Left hindlimb (tissue), 1 donor: ENCODE results near the gene TOX2.

Source experiments
- DNase-seq: peaks from one replicate; pipeline ENCODE4 v3.0.0-alpha.2; 2018

TOX2 gene

GRCh38 chr20:44005661-44006060 lies 91.0 kb downstream of the TOX2 start:
- DNase-seq, result no peak

GRCh38 chr20:44006126-44006525 lies 91.5 kb downstream of the TOX2 start:
- no peak for DNase-seq

GRCh38 chr20:44006578-44006977 lies 91.9 kb downstream of the TOX2 start:
- DNase-seq, result no peak

GRCh38 chr20:44008806-44009678 lies 94.4 kb downstream of the TOX2 start:
- no peak for DNase-seq

GRCh38 chr20:44009679-44009992 lies 95.0 kb downstream of the TOX2 start:
- DNase-seq, result no peak

- no peak for DNase-seq
Observed at GRCh38 chr20:44010162-44010704, 95.6 kb downstream of the TOX2 start.

GRCh38 chr20:44011251-44011940 lies 96.7 kb downstream of the TOX2 start:
- no peak for DNase-seq

GRCh38 chr20:44012466-44013226 lies 98.0 kb downstream of the TOX2 start:
- no peak for DNase-seq

GRCh38 chr20:44014807-44015732 lies 100.4 kb downstream of the TOX2 start:
- DNase-seq, result no peak

GRCh38 chr20:44015733-44016103 lies 101.1 kb downstream of the TOX2 start:
- no peak for DNase-seq

- DNase-seq, result no peak
Observed at GRCh38 chr20:44016525-44016924, 101.9 kb downstream of the TOX2 start.

GRCh38 chr20:44017211-44017610 lies 102.6 kb downstream of the TOX2 start:
- DNase-seq, result no peak

- DNase-seq, result no peak
Observed at GRCh38 chr20:44017905-44018258, 103.2 kb downstream of the TOX2 start.

GRCh38 chr20:44018259-44018941 lies 103.7 kb downstream of the TOX2 start:
- peak; percentile 67 for DNase-seq

- no peak for DNase-seq
Observed at GRCh38 chr20:44018942-44019637, 104.4 kb downstream of the TOX2 start.

GRCh38 chr20:44019638-44020335 lies 105.1 kb downstream of the TOX2 start:
- no peak for DNase-seq

- DNase-seq, result no peak
Observed at GRCh38 chr20:44020406-44021148, 105.9 kb downstream of the TOX2 start.

- DNase-seq, result no peak
Observed at GRCh38 chr20:44021186-44021585, 106.5 kb downstream of the TOX2 start.

GRCh38 chr20:44021900-44022299 lies 107.2 kb downstream of the TOX2 start:
- DNase-seq, result no peak

- DNase-seq, result no peak
Observed at GRCh38 chr20:44022464-44022863, 107.8 kb downstream of the TOX2 start.
